Activated naive CD8-positive, alpha-beta T cell treated with anti-CD3 and anti-CD28 coated beads for 36 hours (primary cell): ENCODE results near the gene ALKBH6. TPM values are rescaled to one million over a fixed set of nuclear protein-coding genes. Genes with fewer than 3 reads are reported as not detected.
"Not testable (repeated sequence)": the region's sequence is repeated elsewhere in the genome, so short reads cannot be mapped to it uniquely, and the experiment has no call there.

Source experiments
- DNase-seq: peaks from one replicate; pipeline ENCODE4 v3.0.0; 2021
- H3K27ac Mint-ChIP-seq: one replicate; pipeline ENCODE4 v1.8.0; 2022; ENCODE audit warnings: mild to moderate bottlenecking, moderate library complexity, mixed read lengths
- H3K27me3 Mint-ChIP-seq: one replicate; pipeline ENCODE4 v1.8.0; 2022; ENCODE audit warnings: mild to moderate bottlenecking, mixed read lengths
- H3K36me3 Mint-ChIP-seq: one replicate; pipeline ENCODE4 v1.8.0; 2021; ENCODE audit warnings: mild to moderate bottlenecking, mixed read lengths
- H3K4me1 Mint-ChIP-seq: one replicate; pipeline ENCODE4 v1.8.0; 2021; ENCODE audit warnings: mixed read lengths
- H3K4me3 Mint-ChIP-seq: one replicate; pipeline ENCODE4 v1.8.0; 2022; ENCODE audit warnings: mild to moderate bottlenecking, moderate library complexity, mixed read lengths
- H3K9me3 Mint-ChIP-seq: one replicate; pipeline ENCODE4 v1.8.0; 2022; ENCODE audit warnings: mixed read lengths
- total RNA-seq, 2 experiments: library from RNA; stranded (reverse); gene quantifications; one replicate each; pipeline ENCODE4 v1.2.3, GENCODE V29; 2021

The ALKBH6 gene
- total RNA-seq, 2 experiments from 2014 or later, result 35.0 to 35.5 TPM

- Mint-ChIP-seq H3K27ac (no peak overlapping the region), H3K4me3 (no peak overlapping the region), H3K4me1 (peaks cover 1% of the 10 kb centered on the region), H3K9me3 (no peaks in the 10 kb centered on the region), H3K36me3 (peaks cover 4% of the 10 kb centered on the region), H3K27me3 (no peaks in the 10 kb centered on the region)
- DNase-seq, result no peak
These were observed 27.8 kb upstream of the ALKBH6 start for GRCh38 chr19:36041831-36042230.

- H3K4me1 Mint-ChIP-seq, H3K4me3 Mint-ChIP-seq, H3K36me3 Mint-ChIP-seq, H3K27me3 Mint-ChIP-seq, H3K9me3 Mint-ChIP-seq, DNase-seq, H3K27ac Mint-ChIP-seq: not testable (repeated sequence)
These were observed 27.1 kb upstream of the ALKBH6 start for GRCh38 chr19:36041092-36041491.

GRCh38 chr19:36040495-36040894 lies 26.5 kb upstream of the ALKBH6 start:
- DNase-seq, result no peak
- Mint-ChIP-seq H3K27ac (no peak overlapping the region), H3K36me3 (peaks cover 3% of the 10 kb centered on the region), H3K9me3 (no peaks in the 10 kb centered on the region), H3K27me3 (no peaks in the 10 kb centered on the region), H3K4me1 (peaks cover 2% of the 10 kb centered on the region), H3K4me3 (no peak overlapping the region)

- Mint-ChIP-seq H3K27ac (no peak within 1 kb of the TSS), H3K36me3 (peaks cover 19% of the 10 kb centered on the region), H3K4me1 (peaks cover 4% of the 10 kb centered on the region), H3K27me3 (no peaks in the 10 kb centered on the region), H3K4me3 (peak within 1 kb of the TSS; percentile 23), H3K9me3 (no peaks in the 10 kb centered on the region)
- peak; percentile 47 for DNase-seq
These were observed 18.5 kb upstream of the ALKBH6 start, which contains the start of gene CLIP3 for GRCh38 chr19:36032251-36033104. Gene CLIP3 (minus strand): TSS chr19:36032873. CDS start chr19:36032357, 516 bp downstream.

DNA sequence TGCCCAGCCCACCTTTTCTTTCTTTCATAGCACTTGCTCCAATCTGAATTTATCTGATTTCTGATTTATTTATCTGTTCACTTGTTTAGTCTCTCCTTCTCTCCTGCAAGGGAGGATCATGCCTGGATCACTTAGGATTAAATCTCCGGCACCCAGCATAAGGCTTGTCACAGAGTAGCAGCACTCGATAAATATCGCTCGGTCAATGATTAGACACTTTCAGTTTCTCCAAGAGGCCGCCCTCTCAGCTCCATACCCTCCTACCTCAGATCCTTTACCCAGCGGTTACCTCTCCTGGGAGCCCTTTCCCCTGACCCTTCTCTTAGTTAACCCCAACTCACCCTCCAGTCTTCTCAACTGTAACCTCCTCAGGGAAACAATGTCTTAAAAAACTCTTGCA lies 17.3 kb upstream of the ALKBH6 start:
- H3K9me3 Mint-ChIP-seq, result no peaks in the 10 kb centered on the region
- no peak overlapping the region for H3K27ac Mint-ChIP-seq
- no peak overlapping the region for H3K4me3 Mint-ChIP-seq
- H3K27me3 Mint-ChIP-seq, result no peaks in the 10 kb centered on the region
- H3K4me1 Mint-ChIP-seq, result peaks cover 2% of the 10 kb centered on the region
- peaks cover 19% of the 10 kb centered on the region for H3K36me3 Mint-ChIP-seq
- DNase-seq, result no peak

GRCh38 chr19:36030264-36031148 lies 16.5 kb upstream of the ALKBH6 start:
- no peak overlapping the region for H3K27ac Mint-ChIP-seq
- no peaks in the 10 kb centered on the region for H3K27me3 Mint-ChIP-seq
- H3K9me3 Mint-ChIP-seq, result no peaks in the 10 kb centered on the region
- H3K4me1 Mint-ChIP-seq, result peaks cover 2% of the 10 kb centered on the region
- no peak overlapping the region for H3K4me3 Mint-ChIP-seq
- no peak for DNase-seq
- H3K36me3 Mint-ChIP-seq, result peaks cover 21% of the 10 kb centered on the region

- no peak overlapping the region for H3K27ac Mint-ChIP-seq
- H3K4me3 Mint-ChIP-seq, result no peak overlapping the region
- no peaks in the 10 kb centered on the region for H3K9me3 Mint-ChIP-seq
- H3K27me3 Mint-ChIP-seq, result no peaks in the 10 kb centered on the region
- H3K4me1 Mint-ChIP-seq, result peaks cover 2% of the 10 kb centered on the region
- DNase-seq, result no peak
- H3K36me3 Mint-ChIP-seq, result peaks cover 9% of the 10 kb centered on the region
These were observed 14.5 kb upstream of the ALKBH6 start for GRCh38 chr19:36028313-36029041.

DNA sequence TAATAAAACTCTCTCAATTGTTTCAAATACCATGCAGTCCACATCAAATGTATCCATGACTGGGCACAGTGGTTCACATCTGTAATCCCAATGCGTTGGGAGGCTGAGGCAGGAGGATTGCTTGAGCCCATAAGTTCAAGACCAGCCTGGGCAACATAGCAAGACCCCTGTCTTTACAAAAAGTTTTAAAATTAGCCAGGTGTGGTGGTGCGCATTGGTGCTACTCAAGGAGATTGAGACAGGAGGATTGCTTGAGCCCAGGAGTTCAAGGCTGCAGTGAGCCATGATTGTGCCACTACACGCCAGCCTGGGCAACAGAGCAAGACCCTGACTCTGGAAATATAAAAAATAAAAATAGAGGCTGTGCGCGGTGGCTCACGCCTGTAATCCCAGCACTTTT lies 13.7 kb upstream of the ALKBH6 start:
- peaks cover 2% of the 10 kb centered on the region for H3K4me1 Mint-ChIP-seq
- H3K27ac Mint-ChIP-seq, result no peak overlapping the region
- no peak for DNase-seq
- H3K9me3 Mint-ChIP-seq, result no peaks in the 10 kb centered on the region
- H3K4me3 Mint-ChIP-seq, result no peak overlapping the region
- H3K36me3 Mint-ChIP-seq, result peaks cover 12% of the 10 kb centered on the region
- no peaks in the 10 kb centered on the region for H3K27me3 Mint-ChIP-seq

DNA sequence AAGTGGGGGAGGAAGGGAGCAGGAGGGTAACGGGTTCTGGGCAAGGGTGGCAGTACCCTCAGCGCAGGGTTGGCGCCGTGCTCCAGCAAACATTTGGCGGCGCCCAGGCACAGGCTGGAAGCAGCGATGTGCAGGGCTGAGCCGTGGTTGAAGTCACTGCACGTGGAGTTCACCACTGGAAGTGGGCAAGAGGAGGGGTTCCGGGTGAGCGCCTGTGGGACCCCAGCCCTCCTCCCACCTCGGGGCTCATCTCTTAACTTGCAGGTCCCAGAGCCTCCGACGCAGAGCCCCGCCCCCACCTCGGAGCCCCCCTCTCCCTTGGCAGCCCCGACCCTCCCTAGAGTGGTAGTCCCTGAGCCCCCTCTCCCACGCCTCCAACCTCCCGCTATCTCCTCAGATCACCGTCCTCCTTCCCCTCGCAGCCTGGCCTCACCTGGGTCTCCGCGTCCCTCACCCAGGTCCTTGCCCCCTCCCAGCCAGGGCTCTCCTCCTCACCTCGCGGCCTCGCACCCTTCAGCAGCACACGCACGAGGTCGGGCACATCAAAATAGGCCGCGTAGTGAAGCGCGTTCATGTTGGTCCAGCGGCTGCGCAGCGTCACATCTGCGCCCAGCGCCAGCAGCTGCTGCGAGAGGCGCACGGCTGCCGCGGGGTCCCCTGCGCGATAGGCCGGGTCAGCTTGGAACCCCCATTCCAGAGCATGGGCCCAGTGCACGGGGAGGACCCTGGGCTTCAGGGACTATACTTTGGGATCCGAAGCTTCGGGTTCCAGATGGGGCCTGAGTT lies 12.3 kb upstream of the ALKBH6 start:
- Mint-ChIP-seq H3K4me1 (no peaks in the 10 kb centered on the region), H3K4me3 (no peak overlapping the region), H3K27ac (no peak overlapping the region), H3K36me3 (peaks cover 12% of the 10 kb centered on the region), H3K9me3 (no peaks in the 10 kb centered on the region), H3K27me3 (no peaks in the 10 kb centered on the region)
- no peak for DNase-seq

DNA sequence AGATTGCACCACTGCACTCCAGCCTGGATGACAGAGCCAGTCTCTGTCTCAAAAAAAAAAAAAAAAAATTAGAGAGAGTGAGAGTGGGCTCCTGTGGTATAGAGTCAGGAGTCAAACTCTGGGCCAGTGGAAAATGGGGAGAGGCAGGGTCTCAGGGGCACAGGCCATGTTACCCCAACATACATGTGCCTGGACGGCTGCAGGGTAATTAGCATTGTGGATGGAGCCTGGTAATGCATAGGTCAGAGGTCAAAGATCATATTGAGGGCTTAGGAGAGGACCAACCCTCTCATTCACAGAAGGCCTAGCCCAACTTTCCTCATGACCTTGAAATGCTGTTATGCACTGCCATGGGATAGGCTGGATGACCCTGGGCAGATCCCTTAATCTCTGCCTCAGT lies 11.5 kb upstream of the ALKBH6 start:
- no peak overlapping the region for H3K27ac Mint-ChIP-seq
- H3K9me3 Mint-ChIP-seq, result no peaks in the 10 kb centered on the region
- no peaks in the 10 kb centered on the region for H3K27me3 Mint-ChIP-seq
- no peak overlapping the region for H3K4me3 Mint-ChIP-seq
- H3K36me3 Mint-ChIP-seq, result peaks cover 11% of the 10 kb centered on the region
- no peak for DNase-seq
- H3K4me1 Mint-ChIP-seq, result no peaks in the 10 kb centered on the region

DNA sequence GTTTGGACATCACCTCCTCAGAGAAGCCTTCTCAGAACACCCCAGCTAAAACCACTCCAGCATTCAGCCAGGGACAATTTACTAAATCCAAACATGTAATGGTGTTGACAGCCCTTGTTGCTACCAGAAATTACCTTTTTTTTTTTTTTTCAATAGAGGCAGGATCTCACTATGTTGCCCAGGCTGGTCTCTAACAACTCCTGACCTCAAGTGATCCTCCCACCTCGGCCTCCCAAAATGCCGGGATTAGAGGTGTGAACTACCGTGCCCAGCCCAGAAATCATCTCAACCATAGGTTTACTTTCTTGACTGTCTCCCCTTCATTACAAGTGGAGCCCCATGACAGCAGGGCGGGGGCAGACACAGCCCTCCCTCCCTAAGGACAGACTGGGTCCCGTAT lies 9.4 kb upstream of the ALKBH6 start:
- Mint-ChIP-seq H3K9me3 (no peaks in the 10 kb centered on the region), H3K27ac (no peak overlapping the region), H3K27me3 (no peaks in the 10 kb centered on the region), H3K4me1 (no peaks in the 10 kb centered on the region), H3K36me3 (peaks cover 6% of the 10 kb centered on the region), H3K4me3 (no peak overlapping the region)
- DNase-seq, result no peak

DNA sequence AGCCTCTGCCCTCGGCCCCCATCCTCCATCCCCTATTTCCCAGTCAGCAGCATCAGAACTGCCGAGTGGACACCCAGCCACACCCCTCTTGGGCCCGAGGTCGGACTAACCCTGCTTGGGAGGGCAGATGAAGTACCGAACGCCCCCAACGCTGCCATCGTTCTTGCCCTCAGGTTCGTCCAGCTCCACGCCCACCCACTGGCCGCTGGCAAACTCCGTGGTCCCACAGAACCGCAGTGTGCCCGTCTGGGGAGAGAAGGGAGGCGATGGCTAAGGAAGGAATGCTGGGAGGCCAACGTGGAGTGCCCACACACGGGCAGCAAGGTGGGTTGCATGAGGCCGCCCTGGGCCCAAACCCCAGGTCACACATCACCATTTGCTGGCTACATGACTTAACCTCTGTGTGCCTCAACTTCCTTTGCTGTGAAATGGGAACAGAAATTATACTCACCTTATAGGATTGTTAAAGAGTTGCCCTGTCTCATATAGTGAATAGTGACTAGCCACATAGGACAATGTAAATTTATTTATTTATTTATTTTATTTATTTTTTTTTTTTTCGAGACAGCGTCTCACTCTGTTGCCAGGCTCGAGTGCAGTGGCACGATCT lies 5.2 kb upstream of the ALKBH6 start:
- DNase-seq, result no peak

GRCh38 chr19:36013280-36014011 lies 567 bp downstream of the ALKBH6 start:
- no peaks in the 10 kb centered on the region for H3K9me3 Mint-ChIP-seq
- peak overlapping the region; percentile 97 for H3K4me3 Mint-ChIP-seq
- no peak for DNase-seq
- H3K27me3 Mint-ChIP-seq, result no peaks in the 10 kb centered on the region
- H3K36me3 Mint-ChIP-seq, result peaks cover 14% of the 10 kb centered on the region
- H3K27ac Mint-ChIP-seq, result peak overlapping the region; percentile 95
- peaks cover 33% of the 10 kb centered on the region for H3K4me1 Mint-ChIP-seq

More for the DNA sequence above, 5.2 kb upstream of the ALKBH6 start:
- H3K27me3 Mint-ChIP-seq, result no peaks in the 10 kb centered on the region
- no peaks in the 10 kb centered on the region for H3K9me3 Mint-ChIP-seq
- H3K27ac Mint-ChIP-seq, result no peak overlapping the region
- H3K36me3 Mint-ChIP-seq, result peaks cover 9% of the 10 kb centered on the region
- H3K4me3 Mint-ChIP-seq, result no peak overlapping the region
- peaks cover 15% of the 10 kb centered on the region for H3K4me1 Mint-ChIP-seq
